ENCODE data around the gene GTPBP4. TPM values are rescaled to one million over a fixed set of nuclear protein-coding genes. Genes with fewer than 3 reads are reported as not detected.

Gene GTPBP4
- total RNA-seq, 2 donors from 2014 or later: 15.6 to 39.9 TPM

Other genes with a start within 250 kb of the GTPBP4 start
- gene LARP4B, start 56.7 kb upstream of the GTPBP4 start, total RNA-seq: 10 to 100 TPM; 51.9 to 95.4 TPM
- not detected for gene IDI2, start 37.4 kb downstream of the GTPBP4 start, total RNA-seq
- gene IDI1, start 60.7 kb downstream of the GTPBP4 start, total RNA-seq: 10 to 100 TPM; 30.9 to 36.8 TPM
- gene WDR37, start 68.0 kb downstream of the GTPBP4 start, total RNA-seq: 10 to 100 TPM; 11.9 to 22.8 TPM

Data from prostate gland (tissue), 2 donors.